Esophagus squamous epithelium (tissue), 4 donors: ENCODE measurements around the gene TGM3.

Experiments used
- CTCF ChIP-seq, 6 experiments: fragments of 450-650 bp in 4 of 6; fragments of 200-600 bp in 2 of 6; sonication (generic) in 2 of 6; IDR thresholded peaks; one replicate each; pipeline ENCODE4 v1.5.1; 2016 to 2019; ENCODE audit warnings: antibody characterized with exemption in 6 of 6, mild to moderate bottlenecking in 4 of 6, moderate library complexity in 4 of 6
- POLR2A ChIP-seq, 4 donors: fragments of 450-650 bp; IDR thresholded peaks; one replicate each; pipeline ENCODE4 v1.6.1; 2017; ENCODE audit warnings: antibody characterized with exemption in 4 of 4, mild to moderate bottlenecking in 4 of 4, moderate library complexity in 3 of 4

DNA sequence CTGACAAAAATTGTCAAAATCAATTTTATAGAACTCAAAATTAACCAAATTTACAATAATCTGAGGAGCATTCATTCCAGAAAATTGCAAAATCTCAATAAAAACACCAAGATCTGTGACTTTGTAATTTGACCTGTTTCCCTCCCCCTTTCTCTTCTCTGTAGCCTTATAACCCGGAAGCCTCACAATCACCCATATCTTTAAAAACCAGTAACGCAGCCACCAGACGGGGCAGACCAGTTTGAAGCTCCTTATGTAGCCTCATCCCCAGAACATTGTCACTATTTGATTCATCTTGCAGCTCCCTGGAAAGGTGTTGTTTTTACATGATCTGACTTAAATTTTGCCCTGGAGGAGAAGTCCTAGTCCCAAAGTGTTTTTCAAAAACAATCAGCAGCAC, 57.4 kb downstream of the TGM3 start:
- TF ChIP-seq CTCF (IDR thresholded peaks at IDR 0.05) (no peak), POLR2A (IDR thresholded peaks at IDR 0.05) (no peak)
